NCI-H2081 (cell line): ENCODE data around the gene UGT2A3.
"Not testable (repeated sequence)": the region's sequence is repeated elsewhere in the genome, so short reads cannot be mapped to it uniquely, and the experiment has no call there.

Source experiments
- DNase-seq, 2 experiments: peaks; one replicate each; lab custom pipeline; 2025; lab: John Stamatoyannopoulos, UW

Gene UGT2A3

GRCh38 chr4:68951078-68951805 lies at the start of gene UGT2A3:
UGT2A3 (minus strand) TSS chr4:68951804; CDS start chr4:68951760, 44 bp downstream.
- DNase-seq = no peak

GRCh38 chr4:68997040-68997439 lies 45.4 kb upstream of the UGT2A3 start:
- DNase-seq = no peak

- DNase-seq = no peak
Observed at GRCh38 chr4:68995292-68995691, 43.7 kb upstream of the UGT2A3 start.

DNA sequence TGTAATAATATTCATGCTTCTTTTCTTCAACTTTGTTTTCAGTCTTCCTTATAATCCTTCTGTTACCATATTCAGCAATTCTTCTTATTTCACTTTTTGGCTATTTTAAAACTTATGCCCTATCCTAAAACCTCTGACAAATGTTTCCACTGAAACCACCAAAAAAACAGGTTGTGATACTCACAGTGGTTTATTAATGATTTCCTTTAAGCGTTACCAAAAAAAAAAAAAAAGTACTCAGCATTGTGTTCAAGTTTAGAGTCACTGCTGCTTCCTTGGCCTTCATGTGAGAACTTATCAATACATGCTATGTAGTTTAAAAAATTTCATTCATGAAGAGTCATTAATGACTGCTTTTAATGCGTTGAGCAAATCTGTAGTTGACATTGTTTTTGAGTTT lies 35.4 kb upstream of the UGT2A3 start:
- no peak for DNase-seq

DNA sequence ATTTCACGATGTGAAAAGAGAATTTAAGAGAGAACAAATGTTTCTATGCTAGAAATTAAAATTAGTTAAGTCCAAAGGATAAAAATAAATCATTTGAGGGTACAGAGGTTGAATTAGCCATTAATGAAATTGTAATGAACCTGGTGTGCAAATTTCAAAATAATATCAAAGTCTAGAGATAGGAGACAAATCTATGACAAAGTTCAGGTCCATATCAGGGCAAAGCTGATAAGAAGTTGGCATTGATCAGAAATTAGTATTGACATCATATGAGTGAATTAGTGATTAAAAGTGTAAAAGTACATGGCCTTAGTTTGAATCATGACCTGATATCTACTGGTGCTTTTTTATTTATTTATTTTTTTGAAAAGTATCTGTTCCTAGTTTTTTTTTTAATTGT lies 33.8 kb upstream of the UGT2A3 start:
- DNase-seq = no peak

DNA sequence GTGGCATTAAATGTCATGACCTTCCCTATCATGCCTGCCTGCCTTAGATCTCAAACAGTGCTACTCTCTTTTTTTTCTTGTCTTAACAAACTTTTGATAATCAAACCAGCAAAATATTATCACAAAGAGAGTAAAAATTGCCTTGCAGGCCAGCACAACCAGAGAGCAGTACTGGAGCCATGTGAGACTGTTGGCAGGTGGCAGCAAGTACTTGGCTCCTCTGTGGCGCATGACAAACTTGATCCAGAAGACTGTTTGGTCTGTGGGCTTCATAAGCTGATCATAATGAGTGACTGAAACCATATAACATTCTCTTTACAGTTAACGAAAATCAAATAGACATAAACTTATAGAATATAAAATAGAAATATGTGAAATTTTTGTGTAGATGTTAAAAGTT lies 33.3 kb upstream of the UGT2A3 start:
- DNase-seq = no peak

DNA sequence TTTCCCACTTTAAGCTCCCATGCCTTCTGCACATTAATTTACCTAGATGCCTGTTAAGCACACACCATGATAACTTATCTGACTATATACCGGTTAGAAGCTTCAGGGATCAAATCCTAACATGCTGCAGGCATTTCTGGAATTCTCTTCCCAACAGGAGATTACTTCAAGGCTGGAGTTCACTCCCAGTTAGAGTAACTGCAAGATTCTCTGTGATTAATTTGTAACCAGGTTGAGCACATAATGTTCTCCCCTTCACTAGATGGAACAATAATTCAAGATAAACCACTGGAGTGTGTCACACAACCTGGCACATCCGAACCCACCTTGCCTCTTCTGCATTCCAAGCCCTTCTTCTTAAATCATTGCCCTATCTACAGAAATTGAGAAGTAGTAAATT lies 11.8 kb upstream of the UGT2A3 start:
- no peak for DNase-seq

DNA sequence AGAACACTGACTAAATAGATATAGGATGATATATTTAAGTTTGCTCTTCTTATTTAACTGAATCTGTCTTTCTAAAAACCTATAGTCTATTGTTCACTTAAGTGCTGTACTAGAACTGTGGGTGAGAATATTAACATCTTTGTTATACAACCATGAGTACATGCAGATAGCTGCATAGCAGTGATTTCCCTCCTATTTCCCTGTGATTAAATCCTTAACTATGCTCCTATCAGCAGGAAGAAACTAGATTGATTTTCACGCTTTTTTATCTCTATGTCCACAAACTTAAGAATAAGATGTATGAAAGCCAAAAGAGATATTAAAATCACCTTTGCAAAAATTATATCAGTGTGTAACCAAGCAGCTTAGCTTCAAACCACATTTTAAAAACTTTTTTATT lies 11.3 kb upstream of the UGT2A3 start:
- no peak for DNase-seq

GRCh38 chr4:68960294-68961163 lies 8.9 kb upstream of the UGT2A3 start:
- no peak for DNase-seq

- not testable (repeated sequence) for DNase-seq
Observed at GRCh38 chr4:68959085-68959484, 7.5 kb upstream of the UGT2A3 start.

DNA sequence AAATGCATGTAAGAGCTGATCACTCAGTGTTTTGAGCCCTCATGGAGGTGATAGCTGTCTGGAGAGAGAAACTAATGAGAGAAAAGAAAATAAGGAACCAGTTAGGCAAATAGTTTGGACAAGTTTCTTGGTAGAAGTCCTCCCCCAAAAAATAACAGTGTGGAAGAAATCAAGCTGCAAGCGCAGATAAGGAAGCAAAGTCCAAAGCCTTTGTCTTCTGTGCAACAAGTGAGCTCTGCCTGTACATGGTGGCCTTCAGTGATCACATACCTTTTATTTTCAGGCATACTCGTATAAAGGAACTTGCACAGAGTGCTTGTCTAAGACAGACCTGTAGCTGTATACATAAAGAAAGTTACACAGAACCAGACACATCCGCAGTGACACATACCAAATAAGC lies 2.5 kb upstream of the UGT2A3 start:
- DNase-seq = no peak

- no peak for DNase-seq
Observed at GRCh38 chr4:68953056-68953596, 1.5 kb upstream of the UGT2A3 start.

GRCh38 chr4:68951806-68952585 lies 392 bp upstream of the UGT2A3 start:
- DNase-seq = no peak

GRCh38 chr4:68950033-68950432 lies 1.6 kb downstream of the UGT2A3 start:
- DNase-seq = no peak

DNA sequence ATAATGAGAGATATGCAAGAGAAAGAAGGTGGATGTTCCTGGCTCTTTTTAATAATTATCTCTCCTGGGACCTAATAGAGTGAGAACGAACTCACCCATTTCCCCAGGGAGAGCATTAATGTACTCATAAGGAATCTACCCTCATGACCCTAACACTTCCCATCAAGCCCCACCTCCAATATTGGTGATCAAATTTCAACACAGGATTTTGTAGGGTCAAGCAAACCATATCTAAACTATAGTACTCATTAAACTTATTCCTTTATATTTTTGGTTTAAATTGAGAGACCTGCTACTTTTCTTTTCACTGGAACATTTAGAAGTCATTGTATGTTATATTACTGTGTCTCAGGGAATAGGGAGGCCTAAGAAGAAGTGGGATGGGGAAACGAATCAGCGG lies 2.6 kb downstream of the UGT2A3 start:
- DNase-seq = no peak

DNA sequence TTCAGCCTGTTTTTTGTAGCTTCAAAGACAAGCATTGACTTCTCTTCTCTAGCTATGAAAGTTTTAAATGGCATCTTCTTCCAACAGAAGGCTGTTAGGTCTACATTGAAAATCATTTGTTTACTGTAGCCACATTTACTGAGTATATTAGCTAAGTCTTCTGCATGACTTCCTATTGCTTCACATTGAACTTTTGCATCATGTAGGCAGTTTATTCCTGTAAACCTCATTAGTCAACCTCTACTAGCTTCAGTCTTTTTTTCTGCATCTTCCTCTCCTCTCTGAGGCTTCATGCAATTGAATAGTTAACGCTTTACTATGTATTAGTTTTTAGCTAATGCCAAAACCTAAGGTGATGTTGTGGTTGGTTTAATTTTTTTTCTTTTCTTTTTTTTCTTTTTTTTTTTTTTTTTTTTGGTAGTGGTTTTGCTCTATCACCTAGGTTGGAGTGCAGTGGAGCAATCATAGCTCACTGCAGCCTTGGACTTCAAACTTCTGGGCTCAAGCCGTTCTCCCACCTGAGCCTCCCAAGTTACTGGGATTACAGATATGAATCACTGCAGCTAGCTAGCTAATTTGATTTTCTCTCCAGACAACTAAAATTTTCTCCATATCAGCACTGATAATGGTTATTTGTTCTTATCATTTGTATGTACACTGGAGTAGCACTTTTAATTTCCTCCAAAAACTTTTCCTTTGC lies 3.4 kb downstream of the UGT2A3 start:
- DNase-seq = no peak

DNA sequence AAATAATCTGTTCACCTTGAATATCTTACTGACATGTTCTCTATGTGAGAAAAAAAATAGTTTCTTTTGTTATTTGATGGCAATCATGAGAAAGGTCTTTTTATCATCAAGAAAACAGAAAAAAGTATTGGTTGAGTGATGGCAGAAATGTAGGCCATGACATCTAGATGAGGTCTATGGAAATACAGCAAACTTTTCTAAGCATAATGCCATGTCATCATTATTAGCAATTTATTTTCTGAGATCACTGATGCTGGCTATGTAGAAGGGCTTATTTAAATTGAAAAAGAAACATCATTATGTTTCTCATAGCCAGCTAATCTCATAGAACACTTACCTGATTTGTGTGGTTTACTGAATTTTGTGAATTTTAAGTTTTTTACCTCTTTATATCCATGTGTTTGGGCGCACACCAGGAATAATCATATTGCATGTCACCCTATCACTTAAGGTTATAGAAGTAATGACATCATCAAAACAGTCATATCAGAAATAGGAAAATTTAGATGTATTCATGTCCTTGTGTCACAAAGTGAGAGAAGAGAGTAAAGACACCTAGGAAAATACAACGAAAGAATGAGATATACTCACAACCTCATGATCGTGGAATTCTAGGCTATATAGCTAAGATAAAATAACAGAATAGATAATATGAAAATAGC lies 22.4 kb downstream of the UGT2A3 start:
- DNase-seq = no peak

GRCh38 chr4:68927165-68927564 lies 24.4 kb downstream of the UGT2A3 start:
- no peak for DNase-seq

GRCh38 chr4:68922202-68922601 lies 29.4 kb downstream of the UGT2A3 start:
- DNase-seq = not testable (repeated sequence)

- DNase-seq = no peak
Observed at GRCh38 chr4:68921051-68921450, 30.6 kb downstream of the UGT2A3 start.

DNA sequence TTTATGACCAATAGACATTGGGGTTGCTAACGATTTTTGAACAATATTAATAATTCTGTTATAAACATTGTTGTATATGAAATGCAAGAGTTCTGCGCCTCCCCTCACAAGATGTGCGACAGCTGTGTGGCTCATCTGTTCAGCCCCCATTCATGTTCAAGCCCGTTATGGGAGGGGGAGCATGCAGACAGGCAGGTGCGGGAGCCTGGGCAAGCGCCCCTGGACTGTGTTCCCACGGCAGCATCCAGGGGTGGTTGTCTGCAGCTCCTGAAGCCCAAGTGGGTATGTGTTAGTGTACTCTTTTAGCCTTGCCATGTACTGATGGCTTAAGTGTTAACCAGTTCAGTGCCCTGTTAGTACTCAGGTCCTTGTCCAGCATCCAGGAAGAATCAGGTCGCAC lies 34.6 kb downstream of the UGT2A3 start:
- DNase-seq = no peak
